Ishikawa (cell line): ENCODE results near the gene LIF.

Experiments used
- CEBPB ChIP-seq: IDR thresholded peaks from 2 replicates; pipeline ENCODE4 v1.6.1; 2012
- CREB1 ChIP-seq: IDR thresholded peaks from 2 replicates; pipeline ENCODE4 v1.6.1; 2012; ENCODE audit warnings: low read depth
- EGR1 ChIP-seq: IDR thresholded peaks from 2 replicates; pipeline ENCODE4 v1.6.1; 2012
- EP300 ChIP-seq: IDR thresholded peaks from 2 replicates; pipeline ENCODE4 v1.6.1; 2012; ENCODE audit warnings: borderline replicate concordance
- FOXM1 ChIP-seq: IDR thresholded peaks from 2 replicates; pipeline ENCODE4 v1.6.1; 2012; ENCODE audit warnings: low read depth, borderline replicate concordance
- NFIC ChIP-seq: IDR thresholded peaks from 2 replicates; pipeline ENCODE4 v1.6.1; 2012
- RAD21 ChIP-seq: IDR thresholded peaks from 2 replicates; pipeline ENCODE4 v1.6.1; 2012; ENCODE audit warnings: low read depth
- TAF1 ChIP-seq: IDR thresholded peaks from 2 replicates; pipeline ENCODE4 v1.6.1; 2012; ENCODE audit warnings: low read depth, mild to moderate bottlenecking
- TCF12 ChIP-seq: IDR thresholded peaks from 2 replicates; pipeline ENCODE4 v1.6.1; 2012; ENCODE audit warnings: low read depth
- TEAD4 ChIP-seq: IDR thresholded peaks from 2 replicates; pipeline ENCODE4 v1.6.1; 2012
- YY1 ChIP-seq: IDR thresholded peaks from 2 replicates; pipeline ENCODE4 v1.6.1; 2012; ENCODE audit warnings: low read depth
- ZBTB7A ChIP-seq: IDR thresholded peaks from 2 replicates; pipeline ENCODE4 v1.6.1; 2012; ENCODE audit warnings: low read depth
- TF ChIP-seq, protein P1 (sequence below): IDR thresholded peaks from 2 replicates; pipeline ENCODE4 v1.6.1; 2012; ENCODE audit warnings: low read depth, mild to moderate bottlenecking
- TF ChIP-seq, protein P2 (sequence below): IDR thresholded peaks from 2 replicates; pipeline ENCODE4 v1.6.1; 2012
- TF ChIP-seq, protein P3 (sequence below): IDR thresholded peaks from 2 replicates; pipeline ENCODE4 v1.6.1; 2012

Gene LIF

GRCh38 chr22:30261134-30261533 lies 14.6 kb upstream of the LIF start:
- TF ChIP-seq RAD21 (no peak), TEAD4 (no peak), CEBPB (no peak), ZBTB7A (no peak), FOXM1 (no peak), YY1 (no peak), TCF12 (no peak), NFIC (no peak), CREB1 (no peak), EP300 (no peak), TAF1 (no peak), EGR1 (no peak)
- TF ChIP-seq, protein P1, sequence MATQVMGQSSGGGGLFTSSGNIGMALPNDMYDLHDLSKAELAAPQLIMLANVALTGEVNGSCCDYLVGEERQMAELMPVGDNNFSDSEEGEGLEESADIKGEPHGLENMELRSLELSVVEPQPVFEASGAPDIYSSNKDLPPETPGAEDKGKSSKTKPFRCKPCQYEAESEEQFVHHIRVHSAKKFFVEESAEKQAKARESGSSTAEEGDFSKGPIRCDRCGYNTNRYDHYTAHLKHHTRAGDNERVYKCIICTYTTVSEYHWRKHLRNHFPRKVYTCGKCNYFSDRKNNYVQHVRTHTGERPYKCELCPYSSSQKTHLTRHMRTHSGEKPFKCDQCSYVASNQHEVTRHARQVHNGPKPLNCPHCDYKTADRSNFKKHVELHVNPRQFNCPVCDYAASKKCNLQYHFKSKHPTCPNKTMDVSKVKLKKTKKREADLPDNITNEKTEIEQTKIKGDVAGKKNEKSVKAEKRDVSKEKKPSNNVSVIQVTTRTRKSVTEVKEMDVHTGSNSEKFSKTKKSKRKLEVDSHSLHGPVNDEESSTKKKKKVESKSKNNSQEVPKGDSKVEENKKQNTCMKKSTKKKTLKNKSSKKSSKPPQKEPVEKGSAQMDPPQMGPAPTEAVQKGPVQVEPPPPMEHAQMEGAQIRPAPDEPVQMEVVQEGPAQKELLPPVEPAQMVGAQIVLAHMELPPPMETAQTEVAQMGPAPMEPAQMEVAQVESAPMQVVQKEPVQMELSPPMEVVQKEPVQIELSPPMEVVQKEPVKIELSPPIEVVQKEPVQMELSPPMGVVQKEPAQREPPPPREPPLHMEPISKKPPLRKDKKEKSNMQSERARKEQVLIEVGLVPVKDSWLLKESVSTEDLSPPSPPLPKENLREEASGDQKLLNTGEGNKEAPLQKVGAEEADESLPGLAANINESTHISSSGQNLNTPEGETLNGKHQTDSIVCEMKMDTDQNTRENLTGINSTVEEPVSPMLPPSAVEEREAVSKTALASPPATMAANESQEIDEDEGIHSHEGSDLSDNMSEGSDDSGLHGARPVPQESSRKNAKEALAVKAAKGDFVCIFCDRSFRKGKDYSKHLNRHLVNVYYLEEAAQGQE: no peak
- TF ChIP-seq, protein P2, sequence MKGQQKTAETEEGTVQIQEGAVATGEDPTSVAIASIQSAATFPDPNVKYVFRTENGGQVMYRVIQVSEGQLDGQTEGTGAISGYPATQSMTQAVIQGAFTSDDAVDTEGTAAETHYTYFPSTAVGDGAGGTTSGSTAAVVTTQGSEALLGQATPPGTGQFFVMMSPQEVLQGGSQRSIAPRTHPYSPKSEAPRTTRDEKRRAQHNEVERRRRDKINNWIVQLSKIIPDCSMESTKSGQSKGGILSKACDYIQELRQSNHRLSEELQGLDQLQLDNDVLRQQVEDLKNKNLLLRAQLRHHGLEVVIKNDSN: no peak
- TF ChIP-seq, protein P3, sequence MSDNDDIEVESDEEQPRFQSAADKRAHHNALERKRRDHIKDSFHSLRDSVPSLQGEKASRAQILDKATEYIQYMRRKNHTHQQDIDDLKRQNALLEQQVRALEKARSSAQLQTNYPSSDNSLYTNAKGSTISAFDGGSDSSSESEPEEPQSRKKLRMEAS: no peak

DNA sequence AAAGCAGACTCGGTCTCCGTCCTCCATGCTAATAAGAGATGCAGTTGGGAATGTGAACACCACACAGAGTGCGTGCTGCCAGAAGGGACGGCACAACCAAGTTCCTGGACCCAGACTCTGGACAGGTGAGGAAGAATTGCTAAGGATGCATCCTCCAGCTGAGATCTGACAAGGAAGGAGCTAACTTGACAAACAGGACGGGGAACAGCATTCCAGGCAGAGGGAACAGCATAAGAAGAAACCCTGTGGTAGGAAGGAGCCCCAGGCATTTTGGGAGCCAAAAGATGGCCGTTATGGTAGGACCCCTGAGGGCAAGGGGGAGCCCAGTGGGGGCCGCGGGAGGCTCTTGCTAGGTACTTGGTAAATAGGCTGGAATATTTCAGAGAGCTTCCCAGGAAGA lies 14.1 kb upstream of the LIF start:
- TF ChIP-seq, protein P3: no peak
- TF ChIP-seq TEAD4: no peak
- TF ChIP-seq EP300: no peak
- TF ChIP-seq TAF1: no peak
- no peak for TF ChIP-seq YY1
- no peak for TF ChIP-seq CEBPB
- TF ChIP-seq CREB1: no peak
- TF ChIP-seq, protein P2: no peak
- TF ChIP-seq FOXM1: no peak
- no peak for TF ChIP-seq RAD21
- no peak for TF ChIP-seq EGR1
- TF ChIP-seq NFIC: no peak

DNA sequence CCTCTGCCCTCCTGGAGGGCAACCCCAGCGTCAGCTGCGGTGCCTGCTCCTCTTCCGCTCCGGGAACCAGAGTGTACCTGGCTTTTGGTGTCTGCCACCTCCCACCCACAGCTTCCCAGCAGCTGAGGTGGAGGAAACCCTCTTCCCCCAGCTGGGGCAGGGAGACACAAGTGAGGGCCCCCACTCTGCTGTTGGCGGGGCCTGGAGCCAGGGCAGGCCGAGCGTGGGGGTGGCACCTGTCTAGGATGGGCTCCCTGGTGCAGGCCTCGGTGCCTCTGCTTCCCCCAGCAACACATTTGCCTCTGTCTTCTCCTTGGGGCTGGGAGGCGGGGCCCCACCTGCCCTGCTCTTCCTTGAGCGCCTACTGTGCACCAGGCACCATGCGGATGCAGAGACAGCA lies 13.7 kb upstream of the LIF start:
- TF ChIP-seq TCF12: no peak
- TF ChIP-seq, protein P1: no peak
- no peak for TF ChIP-seq NFIC
- no peak for TF ChIP-seq ZBTB7A
- TF ChIP-seq, protein P3: no peak
- TF ChIP-seq YY1: no peak
- no peak for TF ChIP-seq TEAD4
- TF ChIP-seq, protein P2: no peak
- no peak for TF ChIP-seq TAF1
- no peak for TF ChIP-seq CREB1
- no peak for TF ChIP-seq RAD21
- TF ChIP-seq FOXM1: no peak
- no peak for TF ChIP-seq EGR1
- TF ChIP-seq CEBPB: no peak
- TF ChIP-seq EP300: no peak

GRCh38 chr22:30254314-30254713 lies 7.8 kb upstream of the LIF start:
- TF ChIP-seq EGR1 (no peak), EP300 (no peak), TEAD4 (no peak), NFIC (no peak), FOXM1 (no peak), TAF1 (no peak), CREB1 (no peak), ZBTB7A (no peak)

DNA sequence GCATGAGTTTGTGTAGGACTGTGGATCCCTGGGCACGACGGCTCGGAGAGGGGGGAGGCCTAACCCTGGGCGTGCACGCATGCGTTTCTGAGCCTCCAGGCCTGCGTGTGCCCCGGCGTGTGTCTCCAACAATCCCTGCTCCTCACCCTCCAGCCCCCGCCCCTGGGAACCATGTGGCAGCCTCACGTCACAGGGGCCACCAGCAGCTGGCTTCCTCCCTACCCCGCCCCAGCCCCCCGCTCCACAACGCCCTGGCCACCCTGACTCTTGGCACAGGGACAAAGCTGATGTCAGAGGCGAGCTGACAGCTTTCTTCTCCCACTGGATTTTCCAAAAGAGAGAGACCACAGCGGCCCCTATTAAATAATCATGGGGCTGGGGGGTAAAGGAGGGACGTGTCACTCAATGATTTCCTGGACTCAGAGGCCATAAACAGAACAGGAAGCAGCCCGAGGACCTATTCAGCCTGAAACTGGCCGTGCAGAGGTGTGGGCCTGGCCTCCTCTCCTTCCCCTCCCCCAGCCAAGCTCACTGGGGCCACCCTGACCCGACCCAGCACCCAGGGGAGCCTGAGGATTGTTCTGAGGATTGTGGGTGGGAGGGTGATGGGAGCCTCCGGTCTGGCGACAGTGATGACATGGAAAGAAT lies 6.8 kb upstream of the LIF start:
- TF ChIP-seq TAF1: no peak; the same call in 1 of the 2 replicates
- TF ChIP-seq YY1: 0 out of 2 replicates have a peak, but pooled peaks have one; percentile 15
- TF ChIP-seq, protein P2: peak; percentile 69
- TF ChIP-seq, protein P1: no peak
- TF ChIP-seq, protein P3: peak; percentile 91
- TF ChIP-seq CREB1: peak; percentile 31; the same call in 1 of the 2 replicates
- peak; percentile 90 for TF ChIP-seq FOXM1
- peak; percentile 60; the same call in 1 of the 2 replicates for TF ChIP-seq CEBPB
- no peak; the same call in 1 of the 2 replicates for TF ChIP-seq EGR1
- TF ChIP-seq RAD21: no peak
- TF ChIP-seq NFIC: peak; percentile 73
- peak; percentile 92 for TF ChIP-seq EP300
- TF ChIP-seq ZBTB7A: peak; percentile 53; the same call in 1 of the 2 replicates
- TF ChIP-seq TEAD4: peak; percentile 55
- TF ChIP-seq TCF12: peak; percentile 90
